HL-60 (cell line): Measurements from ENCODE around the gene TNK2.

Experiments
- POLR2AphosphoS5 ChIP-seq: IDR thresholded peaks from 2 replicates; pipeline ENCODE4 v1.6.1; 2012; ENCODE audit warnings: low read depth
- SPI1 ChIP-seq: IDR thresholded peaks from 2 replicates; pipeline ENCODE4 v1.6.1; 2012; ENCODE audit warnings: low read depth, mild to moderate bottlenecking, borderline replicate concordance
- TF ChIP-seq, protein P1 (sequence below): IDR thresholded peaks from one replicate; pipeline ENCODE4 v1.5.1; 2011; ENCODE audit warnings: low read length, control low read depth, inconsistent platforms; ENCODE audit not compliant: insufficient read depth

- TF ChIP-seq SPI1 (no peak), POLR2AphosphoS5 (no peak)
- TF ChIP-seq, protein P1, sequence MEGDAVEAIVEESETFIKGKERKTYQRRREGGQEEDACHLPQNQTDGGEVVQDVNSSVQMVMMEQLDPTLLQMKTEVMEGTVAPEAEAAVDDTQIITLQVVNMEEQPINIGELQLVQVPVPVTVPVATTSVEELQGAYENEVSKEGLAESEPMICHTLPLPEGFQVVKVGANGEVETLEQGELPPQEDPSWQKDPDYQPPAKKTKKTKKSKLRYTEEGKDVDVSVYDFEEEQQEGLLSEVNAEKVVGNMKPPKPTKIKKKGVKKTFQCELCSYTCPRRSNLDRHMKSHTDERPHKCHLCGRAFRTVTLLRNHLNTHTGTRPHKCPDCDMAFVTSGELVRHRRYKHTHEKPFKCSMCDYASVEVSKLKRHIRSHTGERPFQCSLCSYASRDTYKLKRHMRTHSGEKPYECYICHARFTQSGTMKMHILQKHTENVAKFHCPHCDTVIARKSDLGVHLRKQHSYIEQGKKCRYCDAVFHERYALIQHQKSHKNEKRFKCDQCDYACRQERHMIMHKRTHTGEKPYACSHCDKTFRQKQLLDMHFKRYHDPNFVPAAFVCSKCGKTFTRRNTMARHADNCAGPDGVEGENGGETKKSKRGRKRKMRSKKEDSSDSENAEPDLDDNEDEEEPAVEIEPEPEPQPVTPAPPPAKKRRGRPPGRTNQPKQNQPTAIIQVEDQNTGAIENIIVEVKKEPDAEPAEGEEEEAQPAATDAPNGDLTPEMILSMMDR: no peak
Observed at GRCh38 chr3:195872800-195873199, 35.6 kb downstream of the TNK2 start.
